CD4-positive, alpha-beta T cell treated with Interleukin-17A for 1 hour (primary cell): ENCODE measurements around the gene FRYL.
"Not testable (repeated sequence)": the region's sequence is repeated elsewhere in the genome, so short reads cannot be mapped to it uniquely, and the experiment has no call there.

Experiments used
- DNase-seq: peaks from one replicate; pipeline ENCODE4 v3.0.0-alpha.2; 2020

The FRYL gene

DNA sequence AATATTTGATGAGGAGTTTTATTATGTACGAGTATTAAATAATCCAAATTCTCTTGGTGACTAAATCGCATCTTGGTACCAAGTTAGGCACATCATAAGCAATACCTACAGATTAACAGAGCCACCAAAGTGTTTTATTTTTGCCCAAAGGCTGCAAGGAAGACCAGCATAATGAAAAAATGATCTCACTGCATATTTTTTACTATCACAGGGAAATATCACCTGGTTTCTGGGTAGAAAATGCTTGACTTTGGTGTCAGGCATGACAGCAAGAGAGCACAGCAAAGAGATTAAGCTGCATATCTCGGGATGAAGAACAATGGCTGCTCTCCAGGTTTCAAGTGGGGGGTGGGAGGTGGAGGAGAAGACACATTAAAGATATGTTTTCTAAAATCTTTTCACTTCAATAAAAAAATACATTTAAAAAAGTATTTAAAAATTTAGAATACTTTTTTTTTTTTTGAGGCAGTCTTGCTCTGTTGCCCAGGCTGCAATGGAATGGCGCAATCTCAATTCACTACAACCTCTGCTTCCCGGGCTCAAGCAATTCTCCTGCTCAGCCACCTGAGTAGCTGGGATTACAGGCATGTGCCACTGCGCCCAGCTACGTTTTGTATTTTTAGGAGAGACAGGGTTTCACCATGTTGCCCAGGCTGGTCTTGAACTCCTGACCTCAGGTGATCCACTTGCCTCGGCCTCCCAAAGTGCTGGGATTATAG lies 86.1 kb downstream of the FRYL start:
- DNase-seq: no peak

DNA sequence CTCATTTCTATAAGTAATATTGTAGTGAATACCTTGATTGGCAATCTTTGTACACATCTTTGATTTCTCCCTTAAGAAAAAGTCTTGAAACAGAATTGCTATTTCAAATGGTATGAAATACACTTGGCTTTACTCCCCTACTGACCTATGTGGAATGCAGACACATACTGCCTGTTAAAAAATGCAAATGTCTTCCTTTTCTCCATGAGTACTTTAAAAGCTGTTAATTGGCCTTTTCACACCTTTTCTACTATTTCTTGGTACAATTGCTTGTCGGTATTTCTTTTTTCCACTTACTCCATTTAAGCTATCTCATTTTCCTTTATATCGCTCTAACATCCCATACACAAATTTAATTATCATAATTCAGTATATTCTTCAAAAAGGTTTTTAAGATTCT lies 87.2 kb downstream of the FRYL start:
- DNase-seq: no peak

DNA sequence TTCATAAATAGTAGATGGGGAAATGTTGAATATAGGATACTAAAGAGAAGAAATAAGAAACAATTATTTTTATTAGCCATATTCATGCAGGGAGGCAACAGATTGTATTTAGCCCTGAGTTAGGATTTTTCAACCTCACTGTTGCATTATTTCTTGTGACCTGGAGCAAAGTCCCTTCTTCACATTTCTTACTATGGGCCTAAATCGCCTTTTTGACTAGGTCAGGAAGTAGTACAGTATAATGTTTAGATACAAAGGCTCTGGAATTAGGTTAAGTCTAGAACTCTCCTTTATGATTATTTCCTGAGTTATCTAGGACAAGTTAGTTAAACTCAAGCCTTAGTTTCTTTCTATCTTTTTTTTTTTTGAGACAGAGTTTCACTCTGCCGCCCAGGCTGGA lies 88.0 kb downstream of the FRYL start:
- no peak for DNase-seq

DNA sequence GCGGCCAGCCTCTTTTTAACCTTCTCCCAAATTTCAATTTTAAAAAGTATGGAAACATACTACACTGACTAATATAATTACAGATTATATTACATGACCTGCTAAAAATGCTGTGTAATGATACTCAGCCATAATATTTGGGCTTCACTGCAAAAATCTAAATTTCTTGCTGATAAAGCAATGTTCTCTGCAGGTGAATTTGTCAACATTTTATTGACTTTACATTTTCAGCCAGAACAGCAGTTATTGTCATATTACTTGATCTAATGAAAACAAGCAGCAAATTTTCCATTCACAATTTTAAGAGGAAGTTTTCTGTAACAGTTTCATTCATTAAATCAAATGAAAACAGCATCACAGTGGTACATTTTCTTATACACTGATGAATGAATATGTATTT lies 91.1 kb downstream of the FRYL start:
- DNase-seq: no peak

DNA sequence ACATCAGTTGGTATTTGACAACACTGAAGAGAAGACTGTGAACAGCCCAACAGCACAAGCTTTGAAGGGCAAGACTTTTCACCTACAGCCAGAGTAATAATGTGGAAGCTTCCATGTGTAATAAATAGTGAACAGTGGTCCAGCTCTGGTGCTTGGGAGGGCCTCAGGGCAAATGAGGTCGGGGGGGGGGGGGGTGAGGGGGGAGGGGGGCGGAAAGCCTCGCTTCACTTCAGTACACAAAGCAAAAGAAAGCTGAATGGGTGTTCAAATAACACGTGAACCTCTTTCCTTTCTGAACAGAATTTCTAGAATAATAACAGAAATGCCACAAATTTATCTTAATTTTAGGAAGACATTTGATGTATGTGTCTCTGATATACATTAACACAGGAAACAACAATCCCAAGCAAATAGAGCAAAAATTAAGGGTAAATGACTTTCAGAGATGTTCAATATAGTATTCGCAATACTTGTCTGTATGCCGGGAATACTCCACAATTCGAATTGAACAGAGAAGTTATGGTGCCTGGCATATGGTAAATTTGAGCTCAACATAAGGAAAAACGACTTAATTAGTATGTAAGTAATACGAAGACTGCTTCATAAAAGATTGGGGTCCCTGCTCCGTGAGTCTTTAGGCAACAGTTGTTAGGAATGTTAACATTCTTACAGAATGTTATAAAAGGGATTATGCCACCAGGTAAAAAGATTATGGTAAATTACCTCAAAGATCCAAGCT lies 92.6 kb downstream of the FRYL start:
- DNase-seq: no peak

DNA sequence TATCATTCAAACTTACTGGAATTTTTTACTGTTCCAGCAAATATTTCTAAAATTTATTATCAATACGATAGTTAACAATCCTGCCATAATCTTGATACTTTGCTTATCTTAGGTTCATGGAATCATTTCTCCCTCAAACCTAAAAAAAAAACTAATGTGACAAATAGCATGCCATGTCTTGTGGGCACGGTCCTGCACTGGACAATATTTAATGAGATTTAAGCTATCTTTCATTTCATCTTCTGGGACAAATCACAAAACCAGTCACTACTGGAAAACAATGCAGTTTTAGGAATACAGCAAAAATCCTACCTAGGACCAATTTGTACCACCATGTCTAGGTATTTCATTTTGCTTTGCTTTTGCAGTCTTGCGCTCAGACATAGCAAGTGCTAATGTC lies 93.7 kb downstream of the FRYL start:
- no peak for DNase-seq

DNA sequence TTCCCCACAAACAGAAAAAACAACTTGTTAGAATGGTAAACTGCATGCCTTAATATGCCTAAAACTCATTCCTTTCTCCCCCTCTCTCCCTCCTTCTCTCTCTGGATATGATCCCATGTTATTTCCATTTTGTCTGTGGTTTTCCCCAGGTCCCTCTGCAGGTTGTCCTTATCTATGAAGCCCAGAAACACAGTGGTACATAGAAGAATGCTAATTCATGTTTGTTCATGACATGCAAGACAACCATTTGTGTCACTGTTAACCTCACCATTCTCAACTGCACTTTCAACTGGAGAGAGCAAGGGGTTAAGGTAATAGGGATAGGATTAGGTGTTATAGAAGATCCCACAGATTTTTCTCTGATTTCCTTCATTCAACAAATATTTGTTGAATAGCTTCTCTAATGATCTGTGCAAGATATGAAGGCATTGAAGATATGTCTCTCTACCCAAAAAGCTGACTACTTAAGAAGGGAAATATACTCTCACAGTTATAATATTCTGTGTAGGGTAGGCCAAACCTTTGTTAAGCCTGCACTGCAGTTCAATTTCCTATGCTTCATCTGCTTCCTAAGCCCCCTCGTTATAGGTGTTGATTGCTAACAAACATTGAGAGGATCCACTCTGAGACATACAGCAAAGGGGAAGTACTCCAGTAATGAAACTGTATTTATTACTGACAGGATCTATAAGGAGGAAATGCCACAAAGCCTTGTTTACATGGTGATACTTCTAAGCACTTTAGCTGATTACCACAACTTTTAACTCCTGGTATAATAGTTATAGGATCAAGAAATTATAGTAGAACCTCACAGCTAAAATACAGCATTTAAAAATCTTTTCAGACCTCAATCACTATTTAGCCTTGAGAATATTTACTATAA lies 96.1 kb downstream of the FRYL start:
- DNase-seq: no peak

DNA sequence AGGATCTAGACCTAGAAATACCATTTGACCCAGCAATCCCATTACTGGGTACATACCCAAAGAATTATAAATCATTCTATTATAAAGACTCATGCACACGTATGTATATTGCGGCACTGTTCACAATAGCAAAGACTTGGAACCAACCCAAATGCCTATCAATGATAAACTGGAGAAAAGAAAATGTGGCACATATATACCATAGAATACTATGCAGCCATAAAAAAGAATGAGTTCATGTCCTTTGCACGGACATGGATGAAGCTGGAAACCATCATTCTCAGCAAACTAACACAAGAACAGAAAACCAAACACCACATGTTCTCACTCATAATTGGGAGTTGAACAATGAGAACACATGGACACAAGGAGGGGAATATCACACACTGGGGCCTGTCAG lies 97.2 kb downstream of the FRYL start:
- not testable (repeated sequence) for DNase-seq

DNA sequence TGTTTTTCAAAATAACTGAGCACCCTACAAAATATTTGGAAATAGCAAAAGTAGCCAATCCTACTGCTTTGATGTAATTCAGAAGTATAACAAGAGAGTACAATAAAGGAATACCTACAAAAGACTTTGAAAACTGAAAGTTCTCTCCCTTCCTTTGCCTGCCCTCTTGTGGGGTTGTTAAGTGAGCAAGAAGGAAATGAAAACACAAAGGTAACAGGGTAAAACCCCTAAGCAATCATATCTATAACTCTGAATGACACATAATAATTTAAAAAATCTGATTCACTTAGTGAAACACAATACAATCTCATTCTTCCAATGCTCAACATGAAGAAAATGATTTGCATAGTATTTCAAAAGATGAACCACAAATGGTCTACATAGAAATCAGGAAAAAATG lies 98.2 kb downstream of the FRYL start:
- peak; percentile 53 for DNase-seq

DNA sequence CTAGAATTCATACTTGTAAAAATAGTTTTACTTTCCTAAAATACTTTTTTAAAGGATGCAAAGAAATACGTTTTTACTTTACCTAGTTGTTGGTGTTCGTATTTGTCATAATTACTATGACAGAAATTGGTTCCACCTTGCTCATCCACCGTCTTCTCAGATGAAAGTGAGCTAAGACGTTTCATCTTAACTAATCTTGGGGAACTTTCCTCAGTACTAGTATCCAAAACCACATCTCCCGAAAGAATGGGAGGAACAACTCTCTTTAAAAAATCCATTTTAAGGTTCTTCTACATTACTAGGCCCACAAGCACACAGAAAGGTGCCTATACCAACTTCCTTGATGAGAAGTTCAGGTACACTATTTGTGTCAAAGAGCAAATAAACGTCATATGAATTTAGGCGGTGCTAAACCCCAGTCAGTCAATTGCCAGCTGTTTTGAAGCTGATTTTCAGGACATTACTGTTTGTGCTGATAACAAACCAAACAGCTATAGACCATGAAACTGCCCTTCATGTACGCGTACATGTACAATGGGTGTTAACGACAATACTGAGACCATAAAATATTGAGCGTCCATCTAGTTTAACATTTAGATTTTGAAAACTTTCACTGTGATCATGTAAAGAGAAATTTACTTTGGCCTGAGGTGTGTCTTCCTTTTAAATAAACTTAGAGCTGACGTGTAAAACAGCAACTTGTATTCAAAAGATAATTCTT lies 99.1 kb downstream of the FRYL start:
- no peak for DNase-seq

DNA sequence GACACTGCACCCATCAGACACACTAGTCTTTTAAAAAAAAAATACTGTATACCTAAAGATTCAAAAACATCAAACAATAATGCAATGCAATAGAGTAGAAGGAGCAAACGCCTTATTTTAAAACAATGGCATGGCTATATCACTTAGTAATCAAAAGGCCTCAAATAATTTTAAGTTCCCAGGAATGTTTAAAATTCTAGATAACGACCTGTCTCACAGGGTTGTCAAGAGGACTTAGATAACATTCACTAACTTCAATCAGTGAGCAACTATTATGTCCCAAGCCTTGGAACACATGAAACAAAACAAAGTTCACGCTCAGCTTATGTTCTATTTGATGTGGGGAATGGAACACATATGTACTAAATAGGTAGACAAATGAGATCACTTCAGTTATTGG lies 106.5 kb downstream of the FRYL start:
- DNase-seq: no peak

DNA sequence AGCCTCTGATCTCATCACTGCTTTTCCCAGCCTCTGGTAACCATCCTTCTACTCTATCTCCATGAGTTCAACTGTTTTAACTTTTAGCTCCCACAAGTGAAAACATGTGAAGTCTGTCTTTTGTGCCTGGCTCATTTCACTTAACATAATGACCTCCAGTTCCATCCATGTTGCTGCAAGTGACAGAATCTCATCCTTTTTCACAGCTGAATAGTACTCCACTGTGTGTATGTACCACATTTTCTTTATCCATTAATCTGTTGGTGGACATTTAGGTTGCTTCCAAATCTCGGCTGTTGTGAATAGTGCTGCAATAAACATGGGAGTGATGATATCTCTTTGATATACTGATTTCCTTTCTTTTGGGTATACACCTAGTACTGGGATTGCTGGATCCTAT lies 109.5 kb downstream of the FRYL start:
- no peak for DNase-seq

DNA sequence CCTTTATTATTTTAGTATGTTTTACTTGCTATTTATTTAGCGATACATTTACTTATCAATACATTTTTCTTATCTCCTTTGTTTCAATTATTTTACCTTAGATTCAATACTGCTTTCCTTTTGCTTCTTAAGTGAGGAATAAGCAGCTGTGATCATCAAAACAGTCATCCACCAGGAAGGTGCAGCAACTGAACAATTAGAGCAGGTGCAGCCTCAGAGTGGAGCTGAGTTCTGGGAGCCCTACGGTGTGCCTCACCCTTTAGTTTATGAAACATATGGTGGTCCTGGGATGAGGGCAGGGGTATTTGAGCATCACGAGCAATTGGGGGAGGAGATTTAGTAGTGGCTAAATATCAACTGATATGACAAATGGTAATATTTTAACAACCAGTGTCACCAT lies 111.0 kb downstream of the FRYL start:
- no peak for DNase-seq

DNA sequence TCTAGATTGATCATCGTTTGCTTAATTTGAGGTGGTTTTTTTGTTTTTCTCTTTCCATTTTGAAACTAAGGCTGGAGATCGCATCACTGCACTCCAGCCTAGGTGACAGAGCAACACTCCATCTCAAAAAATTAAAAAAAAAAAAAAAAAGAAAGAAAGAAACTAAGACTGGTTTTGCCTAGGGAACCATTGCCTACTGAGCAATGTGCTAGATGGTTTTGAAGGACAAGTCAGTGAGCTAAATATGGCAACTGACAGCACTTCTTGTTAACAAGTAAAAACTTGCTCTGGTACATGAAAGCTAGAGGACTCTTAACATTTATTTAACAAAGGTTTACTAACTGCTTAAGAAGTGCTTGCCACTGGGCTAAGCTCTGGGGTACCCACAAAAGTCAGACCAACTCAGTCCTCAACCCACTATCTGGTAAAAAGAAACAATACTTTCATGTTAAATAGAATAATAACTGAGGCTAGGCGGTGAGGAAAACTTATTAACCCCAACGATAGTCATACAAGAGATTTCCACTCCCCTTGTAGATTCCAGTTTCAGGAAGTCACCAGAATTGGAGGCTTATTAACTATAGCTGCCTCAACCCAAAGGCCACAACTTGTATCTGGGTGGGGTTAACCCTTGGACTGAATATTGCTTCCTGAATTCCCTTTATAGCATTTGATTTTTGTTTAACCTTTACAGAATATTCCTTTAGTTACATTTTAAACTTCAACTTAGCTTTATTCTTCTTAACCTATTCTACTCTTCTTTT lies 111.6 kb downstream of the FRYL start:
- DNase-seq: no peak

DNA sequence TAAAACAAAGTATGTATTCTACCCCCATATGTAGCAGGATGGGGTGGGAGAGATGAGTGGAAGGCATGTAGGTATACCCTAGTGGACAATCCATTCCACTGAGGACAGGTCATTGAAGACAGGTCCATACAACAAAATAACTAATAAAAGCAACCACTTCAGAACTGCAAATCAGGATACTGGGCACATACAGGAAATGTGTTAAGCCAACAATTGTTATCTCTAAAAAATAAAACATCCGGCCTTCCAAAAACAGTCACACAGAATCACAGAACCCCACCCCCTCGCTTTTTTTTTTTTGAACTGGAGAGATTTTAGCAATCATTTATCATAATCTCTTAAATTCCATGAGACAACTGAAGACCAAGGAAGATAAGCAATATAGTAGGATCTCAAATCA lies 112.9 kb downstream of the FRYL start:
- no peak for DNase-seq

DNA sequence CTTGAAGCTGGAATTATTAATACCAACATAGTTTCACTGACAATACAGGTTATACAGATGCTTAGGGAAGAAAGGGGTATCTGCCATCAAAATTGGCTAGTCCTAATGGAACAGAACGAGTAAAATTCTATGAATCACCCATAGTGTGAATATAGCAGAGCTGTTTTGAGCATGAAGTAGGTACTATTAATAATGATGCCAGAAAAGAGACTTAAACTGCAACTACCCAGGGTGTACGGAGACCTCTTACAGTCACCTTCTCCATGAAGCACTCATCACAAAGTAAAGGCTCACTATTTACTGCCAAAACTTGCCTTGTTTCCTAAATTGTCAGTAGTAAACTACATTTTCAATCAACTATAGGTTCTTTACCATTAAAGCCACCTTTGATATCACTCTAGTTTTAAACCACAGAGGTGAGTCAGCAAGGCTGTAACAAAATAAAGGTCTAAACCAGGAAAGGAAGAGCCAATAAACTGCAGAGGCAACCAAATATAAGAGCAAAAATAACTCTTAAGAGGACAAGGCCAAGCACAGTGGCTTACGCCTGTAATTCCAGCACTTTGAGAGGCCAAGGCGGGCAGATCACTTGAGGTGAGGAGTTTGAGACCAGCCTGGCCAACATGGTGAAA lies 114.4 kb downstream of the FRYL start:
- DNase-seq: peak; percentile 8

DNA sequence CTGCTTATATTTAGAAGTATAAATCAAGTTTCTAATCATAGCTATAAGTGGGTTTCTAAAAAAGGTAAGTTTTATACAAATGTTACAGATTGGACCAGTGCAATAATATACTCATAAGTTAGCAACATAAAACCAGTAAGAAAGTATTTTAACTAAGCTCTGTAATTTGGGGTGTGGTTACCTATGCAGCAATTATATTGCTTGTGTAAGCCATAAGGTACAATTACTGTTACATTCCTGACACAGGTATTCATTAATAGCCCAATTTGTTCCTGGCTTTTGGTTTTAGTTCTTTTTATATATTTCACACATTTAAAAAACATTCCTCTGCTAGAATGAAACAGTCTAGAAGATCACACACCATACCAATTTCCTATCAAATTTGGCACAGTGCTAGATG lies 115.1 kb downstream of the FRYL start:
- DNase-seq: no peak

DNA sequence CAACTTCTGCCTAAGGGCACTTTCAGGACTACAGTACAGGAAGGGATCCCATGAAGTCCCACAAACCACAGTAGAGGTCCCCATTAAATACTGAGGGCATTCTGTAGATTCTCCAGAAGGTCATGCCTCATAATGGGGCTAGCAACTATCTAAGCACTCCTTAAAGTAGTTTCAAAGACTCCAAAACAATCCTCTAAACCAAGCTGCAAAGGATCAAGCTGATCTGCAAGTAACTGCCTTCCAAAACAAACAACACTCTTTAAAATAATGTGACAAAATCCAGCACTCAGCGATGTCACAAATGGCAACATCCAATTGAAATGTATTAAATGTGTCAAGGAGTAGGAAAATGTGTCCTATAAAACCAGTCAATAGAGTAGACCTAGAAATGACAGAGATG lies 118.7 kb downstream of the FRYL start:
- no peak for DNase-seq

DNA sequence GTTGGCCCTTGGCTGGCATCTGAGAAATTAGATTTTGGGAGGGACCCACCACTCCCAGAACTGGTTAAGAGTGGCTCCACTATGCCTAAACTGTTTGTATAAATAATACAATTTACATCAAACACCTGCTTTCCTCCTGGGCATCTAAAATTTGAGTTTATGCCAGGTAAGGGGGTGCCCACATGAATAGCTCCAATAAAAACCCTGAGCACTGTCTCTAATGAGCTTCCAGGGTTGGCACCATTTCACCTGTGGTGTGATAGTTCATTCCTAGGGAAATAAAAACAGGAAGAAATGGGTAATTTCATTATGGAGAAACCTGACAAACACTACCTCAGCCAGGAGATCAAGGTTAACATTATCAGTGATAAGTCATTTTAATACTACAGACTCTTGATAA lies 119.7 kb downstream of the FRYL start:
- no peak for DNase-seq

DNA sequence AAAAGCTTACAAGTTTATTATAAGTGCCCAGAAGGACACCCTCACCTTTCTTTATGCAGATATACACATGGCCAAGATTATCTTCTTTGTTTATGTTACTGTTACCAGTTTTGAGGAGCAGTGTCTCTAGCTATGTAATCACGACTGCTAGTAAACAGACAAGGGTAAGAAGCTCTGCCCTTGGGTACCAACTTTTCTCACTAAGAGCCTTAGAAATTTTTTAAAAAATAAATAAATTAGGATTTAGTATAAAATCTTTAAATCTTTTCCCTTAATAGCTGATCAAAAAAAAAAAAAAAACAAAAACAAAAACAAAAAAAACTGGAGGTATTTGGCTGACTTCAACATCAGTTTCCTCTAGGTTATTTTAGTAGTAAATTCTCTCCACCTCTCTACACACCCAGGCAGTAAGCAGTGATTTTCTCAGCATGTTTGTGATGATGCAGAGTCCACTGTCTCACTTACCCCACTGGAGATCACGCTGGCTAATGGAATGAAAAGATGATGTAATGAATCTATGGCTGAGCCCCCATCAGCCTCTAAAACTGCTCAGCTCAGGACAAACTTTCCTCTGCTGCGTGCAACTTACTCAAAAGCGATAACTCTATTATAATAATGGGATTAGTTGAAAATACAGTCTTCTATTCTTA lies 125.9 kb downstream of the FRYL start:
- DNase-seq: no peak
